ENCODE measurements around the gene CAVIN3.

GRCh38 chr11:6354651-6355485 lies 34.6 kb upstream of the CAVIN3 start:
- TF ChIP-seq NR2F6 (CRISPR knock-in tag; IDR thresholded peaks at IDR 0.05) (no peak), CHCHD3 (CRISPR knock-in tag; IDR thresholded peaks at IDR 0.05) (no peak)

Data from K562 (cell line).